Nephron progenitor cell (in vitro differentiated cells): ENCODE data around the gene PRSS12.
"Not testable (repeated sequence)": the region's sequence is repeated elsewhere in the genome, so short reads cannot be mapped to it uniquely, and the experiment has no call there.

ENCODE experiments used
- DNase-seq: peaks from one replicate; pipeline ENCODE4 v3.0.0; 2021
- H3K27ac Mint-ChIP-seq: 2 replicates; pipeline ENCODE4 v1.8.0; 2021; ENCODE audit warnings: mild to moderate bottlenecking, moderate library complexity, mixed read lengths
- H3K27me3 Mint-ChIP-seq: 2 replicates; pipeline ENCODE4 v1.8.0; 2021; ENCODE audit warnings: mild to moderate bottlenecking, low read depth, mixed read lengths; ENCODE audit not compliant: poor library complexity
- H3K36me3 Mint-ChIP-seq: 2 replicates; pipeline ENCODE4 v1.8.0; 2021; ENCODE audit warnings: low read depth, mixed read lengths
- H3K4me1 Mint-ChIP-seq: 2 replicates; pipeline ENCODE4 v1.8.0; 2021; ENCODE audit warnings: mixed read lengths
- H3K4me3 Mint-ChIP-seq: 2 replicates; pipeline ENCODE4 v1.8.0; 2021; ENCODE audit warnings: mild to moderate bottlenecking, moderate library complexity, mixed read lengths
- H3K9me3 Mint-ChIP-seq: 2 replicates; pipeline ENCODE4 v1.8.0; 2021; ENCODE audit warnings: mild to moderate bottlenecking, moderate library complexity, mixed read lengths
- CTCF ChIP-seq: fragments of 200-600 bp; sonication (generic); IDR thresholded peaks from 2 replicates; pipeline ENCODE4 v1.5.0; 2021; ENCODE audit warnings: antibody characterized with exemption

The PRSS12 gene

GRCh38 chr4:118396881-118397622 is 44.2 kb upstream of the PRSS12 start:
- Mint-ChIP-seq H3K4me3 (no peak overlapping the region), H3K4me1 (peaks cover 29% of the 10 kb centered on the region), H3K36me3 (no peaks in the 10 kb centered on the region), H3K27me3 (no peaks in the 10 kb centered on the region), H3K9me3 (peaks cover 5% of the 10 kb centered on the region), H3K27ac (no peak overlapping the region)
- TF ChIP-seq CTCF = no peak
- DNase-seq = no peak

- no peak overlapping the region for H3K27ac Mint-ChIP-seq
- H3K9me3 Mint-ChIP-seq = peaks cover 7% of the 10 kb centered on the region
- no peaks in the 10 kb centered on the region for H3K36me3 Mint-ChIP-seq
- TF ChIP-seq CTCF = no peak
- no peak for DNase-seq
- no peak overlapping the region for H3K4me3 Mint-ChIP-seq
- H3K27me3 Mint-ChIP-seq = no peaks in the 10 kb centered on the region
- H3K4me1 Mint-ChIP-seq = peaks cover 19% of the 10 kb centered on the region
Measured at GRCh38 chr4:118395057-118395644, 42.3 kb upstream of the PRSS12 start.

GRCh38 chr4:118392509-118392908 is 39.7 kb upstream of the PRSS12 start:
- H3K4me3 Mint-ChIP-seq, H3K27me3 Mint-ChIP-seq, H3K4me1 Mint-ChIP-seq, DNase-seq, H3K27ac Mint-ChIP-seq, H3K36me3 Mint-ChIP-seq: not testable (repeated sequence)
- H3K9me3 Mint-ChIP-seq = peaks cover 15% of the 10 kb centered on the region

- Mint-ChIP-seq H3K9me3 (peaks cover 22% of the 10 kb centered on the region), H3K27me3 (no peaks in the 10 kb centered on the region), H3K4me1 (peaks cover 1% of the 10 kb centered on the region), H3K27ac (no peak overlapping the region), H3K4me3 (no peak overlapping the region), H3K36me3 (peaks cover 4% of the 10 kb centered on the region)
- no peak for DNase-seq
- no peak for TF ChIP-seq CTCF
Measured at GRCh38 chr4:118390121-118390520, 37.3 kb upstream of the PRSS12 start.

- H3K4me3 Mint-ChIP-seq = no peak overlapping the region
- H3K27ac Mint-ChIP-seq = no peak overlapping the region
- no peak for DNase-seq
- no peaks in the 10 kb centered on the region for H3K4me1 Mint-ChIP-seq
- no peaks in the 10 kb centered on the region for H3K27me3 Mint-ChIP-seq
- TF ChIP-seq CTCF = no peak
- H3K9me3 Mint-ChIP-seq = peaks cover 22% of the 10 kb centered on the region
- H3K36me3 Mint-ChIP-seq = peaks cover 4% of the 10 kb centered on the region
Measured at GRCh38 chr4:118389721-118390120, 36.9 kb upstream of the PRSS12 start.

- Mint-ChIP-seq H3K4me3 (no peak overlapping the region), H3K36me3 (peaks cover 4% of the 10 kb centered on the region), H3K4me1 (no peaks in the 10 kb centered on the region), H3K9me3 (peaks cover 22% of the 10 kb centered on the region), H3K27ac (no peak overlapping the region), H3K27me3 (peaks cover 2% of the 10 kb centered on the region)
- no peak for DNase-seq
- no peak for TF ChIP-seq CTCF
Measured at GRCh38 chr4:118388606-118389005, 35.8 kb upstream of the PRSS12 start.
